Subcutaneous abdominal adipose tissue (tissue), 5 donors: ENCODE measurements around the gene NADK2.

ENCODE experiments used
- H3K27ac ChIP-seq: one replicate; pipeline ENCODE4 v1.7.0; 2013; ENCODE audit warnings: low read depth, mild to moderate bottlenecking, inconsistent platforms, low read length, moderate library complexity
- H3K27me3 ChIP-seq, 5 donors: one replicate each; pipeline ENCODE4 v1.7.0; 2013; ENCODE audit warnings: low read length in 5 of 5, inconsistent platforms in 1 of 5; ENCODE audit not compliant: control insufficient read depth in 5 of 5, insufficient read depth in 4 of 5
- H3K36me3 ChIP-seq, 5 donors: one replicate each; pipeline ENCODE4 v1.7.0; 2013; ENCODE audit warnings: low read length in 5 of 5; ENCODE audit not compliant: control insufficient read depth in 5 of 5, insufficient read depth in 5 of 5
- H3K4me1 ChIP-seq, 5 donors: one replicate each; pipeline ENCODE4 v1.7.0; 2013; ENCODE audit warnings: low read length in 5 of 5, mild to moderate bottlenecking in 3 of 5, moderate library complexity in 1 of 5; ENCODE audit not compliant: control insufficient read depth in 5 of 5, insufficient read depth in 5 of 5
- H3K4me3 ChIP-seq, 5 donors: one replicate each; pipeline ENCODE4 v1.7.0; 2013; ENCODE audit warnings: low read length in 5 of 5, low read depth in 1 of 5
- H3K9ac ChIP-seq, 5 donors: one replicate each; pipeline ENCODE4 v1.7.0; 2013; ENCODE audit warnings: low read length in 5 of 5, mild to moderate bottlenecking in 4 of 5, moderate library complexity in 3 of 5
- H3K9me3 ChIP-seq, 5 donors: one replicate each; pipeline ENCODE4 v1.7.0; 2013; ENCODE audit warnings: low read length in 5 of 5; ENCODE audit not compliant: control insufficient read depth in 5 of 5
- donor health status: healthy.
- donor health status: healthy.
- donor health status: healthy.
- donor health status: healthy.
- donor health status: healthy.

NADK2 gene

DNA sequence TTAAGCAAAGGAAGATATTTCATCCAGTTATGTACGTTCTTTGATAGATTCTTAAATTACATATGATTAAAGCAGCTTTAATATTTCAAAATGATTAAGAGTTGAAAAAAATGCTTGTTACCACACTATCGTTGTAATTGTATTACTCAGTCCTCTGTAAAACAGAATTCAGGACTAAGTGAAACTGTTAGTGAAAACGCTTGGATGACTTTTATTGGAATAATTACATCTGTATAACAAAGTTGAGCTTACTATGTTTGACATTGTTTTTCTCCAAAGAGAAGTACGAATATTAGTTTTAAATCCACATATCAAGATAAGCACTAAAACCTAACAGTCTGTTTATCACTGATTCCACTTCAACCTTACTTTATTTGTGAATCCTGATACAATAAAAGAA is 8.7 kb upstream of the NADK2 start:
- Histone ChIP-seq H3K9ac (no peak overlapping the region), H3K4me1 (peaks cover 0 to 10% (median 0%) of the 10 kb centered on the region in 5 donors), H3K4me3 (no peak overlapping the region), H3K9me3 (no peaks in the 10 kb centered on the region), H3K36me3 (no peaks in the 10 kb centered on the region), H3K27me3 (no peaks in the 10 kb centered on the region), H3K27ac (no peak overlapping the region)

DNA sequence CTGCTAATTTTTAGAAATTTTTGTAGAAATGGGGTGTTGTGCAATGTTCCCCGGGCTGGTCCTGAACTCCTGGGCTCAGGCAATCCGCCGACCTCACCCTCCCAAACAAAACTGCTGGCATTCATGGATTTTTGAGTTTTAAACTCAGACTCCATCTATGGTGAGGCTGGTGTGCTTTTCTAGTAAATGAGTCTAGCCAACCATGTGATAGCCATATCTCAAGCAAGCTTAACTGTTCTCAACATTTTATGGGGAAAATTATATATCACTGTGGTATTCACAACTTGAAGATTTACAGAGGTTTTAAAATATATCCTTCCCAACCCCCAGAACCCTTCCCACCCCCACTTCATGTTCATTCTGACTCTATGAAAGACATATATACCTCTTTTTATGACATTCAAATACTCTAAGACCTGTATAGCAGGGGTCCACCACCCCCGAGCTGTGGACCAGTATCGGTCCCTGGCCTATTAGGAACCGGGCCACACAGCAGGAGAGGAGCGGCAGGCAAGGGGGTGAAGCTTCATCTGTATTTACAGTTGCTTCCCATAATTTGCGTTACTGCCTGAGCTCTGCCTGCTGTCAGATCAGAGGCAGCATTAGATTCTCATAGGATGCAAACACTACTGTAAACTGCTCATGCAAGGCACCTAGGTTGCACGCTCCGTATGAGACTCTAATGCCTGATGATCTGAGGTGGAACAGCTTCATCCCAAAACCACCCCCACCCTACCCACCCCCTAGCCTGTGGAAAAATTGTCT is 4.5 kb upstream of the NADK2 start:
- Histone ChIP-seq H3K4me3 (no peak overlapping the region), H3K9ac (no peak overlapping the region), H3K27me3 (no peaks in the 10 kb centered on the region), H3K4me1 (peaks cover 4 to 10% (median 9%) of the 10 kb centered on the region in 5 donors), H3K9me3 (no peaks in the 10 kb centered on the region), H3K27ac (no peak overlapping the region), H3K36me3 (no peaks in the 10 kb centered on the region)

DNA sequence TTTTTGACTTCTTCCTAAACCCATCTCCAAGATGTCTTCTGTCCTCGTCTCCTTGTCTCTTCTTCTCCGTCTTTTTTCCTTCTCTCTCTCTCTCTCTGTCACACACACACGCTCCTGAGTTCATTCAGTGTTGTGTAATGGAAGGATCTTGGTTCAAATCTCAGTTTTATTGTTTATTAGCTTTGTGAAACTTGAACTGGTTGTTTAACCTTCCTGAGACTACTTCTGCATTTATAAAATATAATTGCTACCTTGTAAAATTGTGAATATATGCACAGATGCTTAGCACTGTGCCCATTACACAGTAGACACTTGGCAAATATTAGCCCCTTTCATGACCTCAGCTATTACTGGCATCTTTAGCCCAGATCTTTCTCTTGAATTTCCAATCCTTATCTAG is 2.4 kb upstream of the NADK2 start:
- H3K4me3 ChIP-seq, result no peak overlapping the region
- no peaks in the 10 kb centered on the region for H3K9me3 ChIP-seq
- H3K9ac ChIP-seq, result no peak overlapping the region
- no peaks in the 10 kb centered on the region for H3K27me3 ChIP-seq
- peaks cover 7 to 32% (median 25%) of the 10 kb centered on the region in 5 donors for H3K4me1 ChIP-seq
- peaks cover 0 to 3% (median 0%) of the 10 kb centered on the region in 5 donors for H3K36me3 ChIP-seq
- no peak overlapping the region for H3K27ac ChIP-seq

DNA sequence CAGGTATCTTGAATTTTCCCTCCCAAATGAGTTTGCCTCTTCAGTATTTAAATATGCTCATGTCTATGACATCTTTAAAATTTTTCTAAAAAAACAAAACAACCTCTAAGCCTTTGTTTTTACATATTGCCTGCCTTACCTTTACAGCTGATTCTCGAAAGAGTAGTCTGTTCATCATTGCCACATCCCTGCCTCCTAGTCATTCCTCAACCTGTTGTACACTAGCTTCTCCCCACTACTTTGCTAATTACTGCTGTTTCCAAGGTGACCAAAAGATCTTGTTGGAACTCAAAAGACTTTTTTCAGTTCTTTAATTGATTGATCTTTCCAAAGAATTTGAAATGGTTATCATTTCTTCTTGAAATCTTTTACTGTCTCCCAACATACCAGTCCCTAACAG is 1.9 kb upstream of the NADK2 start:
- Histone ChIP-seq H3K4me3 (no peak overlapping the region), H3K4me1 (peaks cover 7 to 35% (median 29%) of the 10 kb centered on the region in 5 donors), H3K9me3 (no peaks in the 10 kb centered on the region), H3K36me3 (peaks cover 0 to 3% (median 0%) of the 10 kb centered on the region in 5 donors), H3K9ac (no peak overlapping the region), H3K27ac (no peak overlapping the region), H3K27me3 (no peaks in the 10 kb centered on the region)

DNA sequence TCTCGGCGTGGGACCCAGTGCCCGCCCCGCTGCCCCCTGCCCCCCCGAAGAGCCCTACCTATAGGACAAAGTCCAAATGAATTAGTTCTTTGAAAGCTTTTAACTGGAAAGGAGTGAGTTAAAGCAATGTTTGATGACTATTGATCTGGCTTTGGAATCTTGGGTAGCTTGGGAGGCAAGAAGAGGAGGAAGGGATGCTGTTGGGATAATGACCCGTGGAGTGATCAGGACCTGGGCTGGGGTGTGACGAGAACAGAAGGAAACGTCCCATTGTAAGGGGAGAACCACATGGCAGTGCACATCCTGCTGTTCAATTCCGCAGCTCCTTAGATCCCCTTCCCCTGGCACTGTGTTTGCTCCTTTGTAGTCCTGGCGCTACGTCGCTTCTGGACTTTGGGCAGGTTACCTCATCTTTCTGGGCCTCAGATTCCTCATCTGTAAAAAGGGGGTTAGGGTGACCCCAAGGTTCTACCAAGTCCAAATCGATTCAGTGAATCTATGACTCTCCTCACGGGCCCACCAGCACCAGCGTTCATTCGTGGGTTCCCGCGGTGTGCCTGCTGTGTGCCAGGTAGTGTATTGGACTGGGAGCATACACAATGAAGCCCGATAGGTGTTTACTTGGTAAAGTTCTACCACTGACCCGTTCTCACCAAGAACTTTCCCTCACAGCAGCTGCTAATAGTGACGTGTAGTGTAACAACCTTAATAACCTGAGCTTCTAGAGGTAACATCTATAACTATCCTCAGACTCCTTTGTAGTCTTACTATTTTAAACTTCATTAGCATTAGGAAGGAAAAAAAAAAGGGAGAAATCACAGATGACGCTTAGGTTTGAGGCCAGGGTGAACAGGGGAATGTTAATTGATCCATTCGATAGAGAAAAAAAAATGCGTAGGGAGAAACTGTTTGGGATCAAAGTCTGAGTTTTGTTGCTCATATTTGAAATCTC is 1.1 kb upstream of the NADK2 start:
- no peaks in the 10 kb centered on the region for H3K27me3 ChIP-seq
- peaks cover 7 to 36% (median 33%) of the 10 kb centered on the region in 5 donors for H3K4me1 ChIP-seq
- H3K27ac ChIP-seq, result peak overlapping the region; percentile 94
- H3K9me3 ChIP-seq, result no peaks in the 10 kb centered on the region
- peaks cover 0 to 3% (median 0%) of the 10 kb centered on the region in 5 donors for H3K36me3 ChIP-seq
- peak overlapping the region in 4 of 5 donors; percentile 32 to 96 (median 68) for H3K9ac ChIP-seq
- H3K4me3 ChIP-seq, result peak overlapping the region; percentile 75 to 94 (median 89)

DNA sequence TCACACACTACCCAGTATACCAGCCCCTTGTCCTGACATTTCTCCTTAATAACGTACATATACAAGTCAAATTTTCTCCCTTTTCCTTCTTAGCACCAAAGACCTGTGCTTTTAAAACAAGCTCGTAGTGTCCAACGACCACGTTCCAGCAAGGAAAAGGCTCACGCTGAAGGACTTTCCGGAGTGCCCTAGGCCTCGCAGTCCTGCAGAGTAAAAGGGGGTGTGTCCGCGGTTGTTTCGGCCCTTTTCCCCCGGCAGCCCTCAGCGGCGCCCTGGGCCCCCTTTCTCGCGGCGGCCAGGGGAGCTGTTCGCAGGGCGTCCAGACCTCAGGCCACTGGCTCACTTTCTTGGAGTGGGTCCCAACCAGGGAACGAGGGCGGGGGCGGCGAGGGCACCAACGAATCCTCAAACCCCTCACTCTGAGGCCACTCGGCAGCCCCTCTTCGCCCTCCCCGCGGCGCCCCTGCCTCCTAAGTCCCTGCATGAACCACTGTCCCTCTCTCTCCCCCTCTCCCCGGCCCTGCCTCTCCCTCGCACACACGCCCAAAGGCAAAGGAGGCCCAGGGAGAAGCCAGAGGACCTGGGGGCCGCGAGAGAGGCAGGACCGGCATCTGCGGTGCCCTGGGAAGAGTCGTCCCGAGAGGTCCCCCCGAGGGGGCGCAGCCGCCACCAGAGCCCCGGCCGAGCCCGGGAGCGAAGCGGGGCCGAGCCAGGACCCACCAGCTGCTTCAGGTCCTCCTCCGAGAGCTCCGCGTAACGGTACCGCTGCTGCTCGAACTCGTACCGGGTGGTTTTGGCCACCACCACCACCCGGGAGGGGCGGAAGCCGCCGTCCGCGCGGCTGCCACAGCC is 720 bp downstream of the NADK2 start:
- Histone ChIP-seq H3K36me3 (peaks cover 0 to 3% (median 0%) of the 10 kb centered on the region in 5 donors), H3K4me1 (peaks cover 7 to 36% (median 34%) of the 10 kb centered on the region in 5 donors), H3K9me3 (no peaks in the 10 kb centered on the region), H3K9ac (peak overlapping the region; percentile 71 to 97 (median 93)), H3K27me3 (no peaks in the 10 kb centered on the region), H3K27ac (peak overlapping the region; percentile 94), H3K4me3 (peak overlapping the region; percentile 79 to 94 (median 89))

DNA sequence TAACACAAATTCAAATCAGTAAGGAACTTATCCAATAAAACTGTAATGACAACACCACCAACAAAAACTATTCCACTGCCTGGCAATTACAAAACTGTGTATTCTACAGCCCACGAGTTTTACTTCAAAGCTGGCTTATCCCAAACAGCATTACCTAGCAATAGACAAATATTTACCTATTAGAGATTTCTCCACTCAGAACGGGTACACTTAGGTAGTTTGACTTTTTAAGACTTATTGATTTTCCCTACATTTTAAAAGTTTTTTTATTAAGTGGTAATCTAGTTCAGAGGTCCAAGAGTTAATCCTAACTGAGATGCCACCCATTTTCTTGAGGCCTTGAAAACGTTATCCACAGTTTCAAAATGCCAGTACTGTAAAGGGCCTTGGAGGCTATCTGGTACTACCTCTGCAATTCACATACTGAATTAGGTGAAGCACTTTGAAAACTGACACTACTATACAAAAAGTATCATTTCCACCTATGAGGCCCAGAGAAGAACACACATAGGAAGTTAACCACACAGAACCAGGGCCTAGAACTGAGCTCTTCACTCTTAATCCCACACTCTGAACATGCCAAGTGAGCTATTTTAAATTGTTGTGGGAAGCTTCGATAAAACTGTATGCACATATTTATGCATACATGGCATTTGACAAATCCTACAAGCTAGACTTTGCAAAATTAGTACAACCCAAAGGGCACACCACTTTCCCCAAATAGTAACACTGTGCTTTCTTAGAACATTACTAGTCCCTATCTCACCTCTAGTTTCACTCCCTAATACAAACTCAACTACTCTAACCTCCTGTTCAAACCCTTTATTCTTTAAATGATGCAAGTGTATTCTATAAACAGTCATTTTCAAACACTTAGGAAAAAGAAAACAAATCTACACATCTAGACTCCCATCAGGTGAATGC is 2.1 kb downstream of the NADK2 start:
- H3K4me1 ChIP-seq, result peaks cover 7 to 36% (median 34%) of the 10 kb centered on the region in 5 donors
- peak overlapping the region; percentile 94 for H3K27ac ChIP-seq

DNA sequence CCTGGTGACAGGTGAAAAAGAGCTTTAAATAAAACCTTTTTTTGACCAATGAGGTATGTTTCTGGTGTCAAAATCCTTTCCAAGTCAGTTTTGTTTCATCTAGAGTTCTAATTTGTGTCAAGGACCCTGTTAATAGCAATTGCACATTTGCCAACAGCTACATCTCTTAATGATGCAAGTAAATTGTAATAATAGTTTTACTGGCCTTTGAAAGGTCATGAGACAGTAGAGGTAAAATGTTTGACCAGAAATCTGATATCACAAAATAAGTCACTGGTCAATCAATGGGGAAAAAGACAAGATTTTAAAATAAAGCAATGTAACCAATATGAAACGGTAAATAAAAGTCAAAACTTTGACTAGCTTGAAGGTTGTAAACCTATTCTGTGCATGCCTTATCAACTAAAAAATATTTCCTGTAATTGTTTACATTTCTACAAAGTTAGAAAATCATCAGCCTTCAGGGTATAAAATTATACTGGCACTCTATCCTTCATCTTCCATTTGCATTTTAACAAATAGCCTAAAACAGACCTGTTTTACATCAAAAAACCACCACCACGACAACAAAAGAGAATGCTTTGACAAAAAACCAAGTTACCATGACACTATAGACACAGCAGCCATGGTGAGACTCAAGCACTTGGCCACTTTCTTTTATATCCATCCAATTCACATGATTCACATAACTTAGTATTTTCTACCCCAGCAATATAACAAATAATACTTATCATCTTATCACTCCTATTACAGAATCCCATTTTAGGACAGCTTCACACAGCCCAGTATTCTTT is 3.0 kb downstream of the NADK2 start:
- Histone ChIP-seq H3K4me1 (peaks cover 7 to 36% (median 34%) of the 10 kb centered on the region in 5 donors), H3K4me3 (no peak overlapping the region), H3K9me3 (no peaks in the 10 kb centered on the region), H3K36me3 (peaks cover 0 to 3% (median 0%) of the 10 kb centered on the region in 5 donors), H3K27ac (peak overlapping the region; percentile 23), H3K27me3 (no peaks in the 10 kb centered on the region), H3K9ac (peak overlapping the region in 2 of 5 donors; percentile 4 to 51)

More for the DNA sequence above, 2.1 kb downstream of the NADK2 start:
- Histone ChIP-seq H3K9me3 (no peaks in the 10 kb centered on the region), H3K36me3 (peaks cover 0 to 3% (median 0%) of the 10 kb centered on the region in 5 donors), H3K4me3 (peak overlapping the region in 3 of 5 donors; percentile 0 to 94 (median 79)), H3K9ac (peak overlapping the region in 3 of 5 donors; percentile 51 to 97 (median 93)), H3K27me3 (no peaks in the 10 kb centered on the region)
